NAMALWA (cell line): Measurements from ENCODE around the gene CCDC97.

Experiments used
- DNase-seq: peaks from one replicate; pipeline ENCODE4 v3.0.0-alpha.2; 2015; ENCODE audit warnings: low spot score

CCDC97 gene

GRCh38 chr19:41320185-41320518, 10.2 kb downstream of the CCDC97 start:
- no peak for DNase-seq

GRCh38 chr19:41320568-41320967, 10.6 kb downstream of the CCDC97 start:
- DNase-seq: no peak

GRCh38 chr19:41321204-41321599, 11.2 kb downstream of the CCDC97 start:
- no peak for DNase-seq

- no peak for DNase-seq
These were observed 11.8 kb downstream of the CCDC97 start for GRCh38 chr19:41321600-41322270.

GRCh38 chr19:41322451-41322850, 12.5 kb downstream of the CCDC97 start:
- no peak for DNase-seq

- no peak for DNase-seq
These were observed 13.1 kb downstream of the CCDC97 start for GRCh38 chr19:41323023-41323422.

- DNase-seq: no peak
These were observed 13.6 kb downstream of the CCDC97 start for GRCh38 chr19:41323430-41324125.

GRCh38 chr19:41324231-41324702, 14.3 kb downstream of the CCDC97 start:
- no peak for DNase-seq

GRCh38 chr19:41324921-41325639, 15.1 kb downstream of the CCDC97 start:
- DNase-seq: no peak

- DNase-seq: no peak
These were observed 15.6 kb downstream of the CCDC97 start for GRCh38 chr19:41325640-41325946.

GRCh38 chr19:41325947-41326706, 16.2 kb downstream of the CCDC97 start:
- DNase-seq: peak; percentile 84

GRCh38 chr19:41327076-41327575, 17.2 kb downstream of the CCDC97 start:
- no peak for DNase-seq

- DNase-seq: peak; percentile 76
These were observed 17.7 kb downstream of the CCDC97 start for GRCh38 chr19:41327576-41328156.

GRCh38 chr19:41328157-41328841, 18.3 kb downstream of the CCDC97 start:
- DNase-seq: peak; percentile 53

- peak; percentile 56 for DNase-seq
These were observed 18.9 kb downstream of the CCDC97 start for GRCh38 chr19:41328842-41329225.

- no peak for DNase-seq
These were observed 20.5 kb downstream of the CCDC97 start for GRCh38 chr19:41330481-41330880.

GRCh38 chr19:41330946-41331678, 21.1 kb downstream of the CCDC97 start:
- no peak for DNase-seq

GRCh38 chr19:41332000-41332399, 22.0 kb downstream of the CCDC97 start:
- no peak for DNase-seq

GRCh38 chr19:41332468-41332867, 22.5 kb downstream of the CCDC97 start:
- no peak for DNase-seq

- DNase-seq: no peak
These were observed 24.8 kb downstream of the CCDC97 start for GRCh38 chr19:41334793-41335192.

GRCh38 chr19:41335467-41335866, 25.5 kb downstream of the CCDC97 start:
- no peak for DNase-seq
